Ascending aorta (tissue), 2 donors: ENCODE data around the gene LMO1. TPM values are rescaled to one million over a fixed set of nuclear protein-coding genes. Genes with fewer than 3 reads are reported as not detected.

ENCODE experiments used
- DNase-seq, 2 donors: peaks; one replicate each; pipeline ENCODE4 v3.0.0-alpha.2; 2019; ENCODE audit warnings: low spot score in 2 of 2
- H3K27ac ChIP-seq, 2 donors: fragments of 200-600 bp; sonication (generic); one replicate each; pipeline ENCODE4 v1.5.1; 2016 to 2017; ENCODE audit warnings: mild to moderate bottlenecking in 1 of 2
- H3K27me3 ChIP-seq: fragments of 200-600 bp; sonication (generic); one replicate; pipeline ENCODE4 v1.5.1; 2017
- H3K36me3 ChIP-seq, 2 donors: fragments of 200-600 bp; sonication (generic); one replicate each; pipeline ENCODE4 v1.5.1; 2016
- H3K4me1 ChIP-seq, 2 donors: fragments of 200-600 bp; sonication (generic); one replicate each; pipeline ENCODE4 v1.5.1; 2016 to 2017; ENCODE audit warnings: mild to moderate bottlenecking in 1 of 2
- H3K4me3 ChIP-seq, 2 donors: fragments of 200-600 bp; sonication (generic); one replicate each; pipeline ENCODE4 v1.5.1; 2016 to 2017; ENCODE audit warnings: mild to moderate bottlenecking in 1 of 2
- H3K9me3 ChIP-seq, 2 donors: fragments of 200-600 bp; sonication (generic); one replicate each; pipeline ENCODE4 v1.5.1; 2016
- intact Hi-C: fragments of 100-400 bp; cut with DNase I; formaldehyde crosslinking; loops from one replicate; pipeline ENCODE4 v1.15.1; 2023
- total RNA-seq: library from RNA; depleted of rRNA; stranded (reverse); fragments of >200 nt; gene quantifications from one replicate; pipeline ENCODE4 v1.1.0, GENCODE V29; 2016
- TF ChIP-seq, protein P1 (sequence below), 3 experiments: fragments of 200-600 bp in 2 of 3; fragments of 450-650 bp in 1 of 3; sonication (generic) in 2 of 3; IDR thresholded peaks; one replicate each; pipeline ENCODE4 v1.5.1; 2016 to 2019; ENCODE audit warnings: antibody characterized with exemption in 3 of 3, mild to moderate bottlenecking in 1 of 3, moderate library complexity in 1 of 3

LMO1 gene
- total RNA-seq, 1 donor from 2014 or later: not detected

GRCh38 chr11:8252946-8253345, 10.7 kb downstream of the LMO1 start:
- H3K36me3 ChIP-seq: no peaks in the 10 kb centered on the region
- intact Hi-C loops: no loop called here
- H3K27me3 ChIP-seq: no peaks in the 10 kb centered on the region
- no peaks in the 10 kb centered on the region for H3K9me3 ChIP-seq
- H3K27ac ChIP-seq: no peak overlapping the region
- H3K4me1 ChIP-seq: no peaks in the 10 kb centered on the region
- TF ChIP-seq, protein P1, sequence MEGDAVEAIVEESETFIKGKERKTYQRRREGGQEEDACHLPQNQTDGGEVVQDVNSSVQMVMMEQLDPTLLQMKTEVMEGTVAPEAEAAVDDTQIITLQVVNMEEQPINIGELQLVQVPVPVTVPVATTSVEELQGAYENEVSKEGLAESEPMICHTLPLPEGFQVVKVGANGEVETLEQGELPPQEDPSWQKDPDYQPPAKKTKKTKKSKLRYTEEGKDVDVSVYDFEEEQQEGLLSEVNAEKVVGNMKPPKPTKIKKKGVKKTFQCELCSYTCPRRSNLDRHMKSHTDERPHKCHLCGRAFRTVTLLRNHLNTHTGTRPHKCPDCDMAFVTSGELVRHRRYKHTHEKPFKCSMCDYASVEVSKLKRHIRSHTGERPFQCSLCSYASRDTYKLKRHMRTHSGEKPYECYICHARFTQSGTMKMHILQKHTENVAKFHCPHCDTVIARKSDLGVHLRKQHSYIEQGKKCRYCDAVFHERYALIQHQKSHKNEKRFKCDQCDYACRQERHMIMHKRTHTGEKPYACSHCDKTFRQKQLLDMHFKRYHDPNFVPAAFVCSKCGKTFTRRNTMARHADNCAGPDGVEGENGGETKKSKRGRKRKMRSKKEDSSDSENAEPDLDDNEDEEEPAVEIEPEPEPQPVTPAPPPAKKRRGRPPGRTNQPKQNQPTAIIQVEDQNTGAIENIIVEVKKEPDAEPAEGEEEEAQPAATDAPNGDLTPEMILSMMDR (IDR thresholded peaks at IDR 0.05): no peak
- DNase-seq: peak in 1 of 2 donors; percentile 52
- no peak overlapping the region for H3K4me3 ChIP-seq

GRCh38 chr11:8252388-8252787, 11.3 kb downstream of the LMO1 start:
- DNase-seq: peak in 1 of 2 donors; percentile 30
- no peak overlapping the region for H3K4me3 ChIP-seq
- intact Hi-C loops: no loop called here
- TF ChIP-seq, protein P1 (IDR thresholded peaks at IDR 0.05): no peak
- no peaks in the 10 kb centered on the region for H3K36me3 ChIP-seq
- no peaks in the 10 kb centered on the region for H3K9me3 ChIP-seq
- no peak overlapping the region for H3K27ac ChIP-seq
- H3K4me1 ChIP-seq: no peaks in the 10 kb centered on the region
- no peaks in the 10 kb centered on the region for H3K27me3 ChIP-seq

GRCh38 chr11:8251616-8252295, 11.9 kb downstream of the LMO1 start:
- no peak overlapping the region for H3K4me3 ChIP-seq
- no peaks in the 10 kb centered on the region for H3K4me1 ChIP-seq
- no peaks in the 10 kb centered on the region for H3K36me3 ChIP-seq
- peak in 1 of 2 donors; percentile 16 for DNase-seq
- no peaks in the 10 kb centered on the region for H3K27me3 ChIP-seq
- H3K27ac ChIP-seq: no peak overlapping the region
- TF ChIP-seq, protein P1 (IDR thresholded peaks at IDR 0.05): no peak
- no peaks in the 10 kb centered on the region for H3K9me3 ChIP-seq
- intact Hi-C loops: no loop called here

DNA sequence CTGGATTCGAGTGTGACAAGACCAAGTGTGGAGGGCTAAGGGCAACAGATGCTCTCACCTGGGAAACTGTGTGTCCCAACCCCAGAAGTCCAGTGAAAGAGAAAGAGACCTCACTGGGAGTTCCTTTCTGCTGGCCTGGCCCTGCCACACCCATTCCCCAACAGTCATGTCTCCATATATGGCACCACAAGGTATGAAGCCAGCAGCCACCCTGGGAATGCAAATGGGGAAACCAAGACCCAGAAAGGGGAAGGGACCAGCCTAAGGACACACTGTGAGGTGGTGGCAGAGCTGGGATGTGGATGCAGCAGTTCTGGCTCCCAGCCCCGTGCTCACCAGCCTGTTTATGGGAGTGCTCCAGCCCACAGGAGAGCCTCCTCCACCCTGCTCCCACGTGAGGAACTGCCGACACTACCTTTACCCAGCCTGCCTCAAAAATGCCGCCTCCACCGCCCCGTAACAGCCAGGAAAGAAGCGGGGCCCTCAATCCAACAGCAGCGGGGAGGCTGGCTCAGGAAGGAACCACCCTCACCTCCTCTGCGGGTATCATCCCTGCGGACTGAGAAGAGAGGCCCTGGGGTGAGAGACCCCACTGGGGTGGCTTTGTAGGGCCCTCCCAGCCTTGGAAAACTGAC, 12.6 kb downstream of the LMO1 start:
- Histone ChIP-seq H3K36me3 (no peaks in the 10 kb centered on the region), H3K27me3 (no peaks in the 10 kb centered on the region), H3K4me1 (no peaks in the 10 kb centered on the region), H3K9me3 (no peaks in the 10 kb centered on the region), H3K4me3 (no peak overlapping the region), H3K27ac (no peak overlapping the region)
- TF ChIP-seq, protein P1 (IDR thresholded peaks at IDR 0.05): no peak
- DNase-seq: peak in 1 of 2 donors; percentile 51
- intact Hi-C loops: no loop called here

DNA sequence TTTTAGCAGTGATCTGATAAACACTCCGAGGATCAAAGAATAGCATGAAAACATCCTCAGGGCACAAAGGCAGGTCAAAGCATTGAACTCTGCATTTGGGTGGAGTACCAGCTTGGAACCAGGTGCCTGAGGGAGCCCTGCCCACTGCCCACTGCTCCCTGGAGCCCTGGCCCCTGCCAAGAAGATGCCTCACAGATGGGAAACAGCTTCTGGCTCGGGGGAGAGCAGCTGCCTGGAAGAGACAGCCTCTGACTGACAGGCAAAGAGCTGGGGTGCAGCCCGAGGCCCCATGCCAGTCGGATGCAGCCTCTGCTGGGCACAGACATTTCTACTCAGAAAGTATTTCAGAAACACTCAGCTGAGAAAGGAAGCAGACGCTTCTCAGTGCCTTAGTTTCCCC, 13.2 kb downstream of the LMO1 start:
- no peak overlapping the region for H3K27ac ChIP-seq
- no peaks in the 10 kb centered on the region for H3K36me3 ChIP-seq
- TF ChIP-seq, protein P1 (IDR thresholded peaks at IDR 0.05): no peak
- H3K27me3 ChIP-seq: no peaks in the 10 kb centered on the region
- intact Hi-C loops: no loop called here
- no peak for DNase-seq
- H3K4me3 ChIP-seq: no peak overlapping the region
- no peaks in the 10 kb centered on the region for H3K4me1 ChIP-seq
- no peaks in the 10 kb centered on the region for H3K9me3 ChIP-seq
